ENCODE data around the gene SLC9C1.

The SLC9C1 gene

GRCh38 chr3:112260563-112260962 lies 33.5 kb downstream of the SLC9C1 start:
- no peaks in the 10 kb centered on the region for H3K36me3 ChIP-seq (ENCODE audit: control insufficient read depth, insufficient read depth, low read length)
- H3K9me3 ChIP-seq (ENCODE audit: control insufficient read depth, insufficient read depth, low read depth, low read length) = no peaks in the 10 kb centered on the region
- no peak overlapping the region for H3K9ac ChIP-seq (ENCODE audit: low read length)
- H3K27ac ChIP-seq (ENCODE audit: low read depth, low read length) = no peak overlapping the region
- H3K4me3 ChIP-seq (ENCODE audit: low read depth, low read length) = no peak overlapping the region
- no peaks in the 10 kb centered on the region for H3K27me3 ChIP-seq (ENCODE audit: control insufficient read depth, insufficient read depth, low read length)
- no peaks in the 10 kb centered on the region for H3K4me1 ChIP-seq (ENCODE audit: control insufficient read depth, insufficient read depth, low read length)

DNA sequence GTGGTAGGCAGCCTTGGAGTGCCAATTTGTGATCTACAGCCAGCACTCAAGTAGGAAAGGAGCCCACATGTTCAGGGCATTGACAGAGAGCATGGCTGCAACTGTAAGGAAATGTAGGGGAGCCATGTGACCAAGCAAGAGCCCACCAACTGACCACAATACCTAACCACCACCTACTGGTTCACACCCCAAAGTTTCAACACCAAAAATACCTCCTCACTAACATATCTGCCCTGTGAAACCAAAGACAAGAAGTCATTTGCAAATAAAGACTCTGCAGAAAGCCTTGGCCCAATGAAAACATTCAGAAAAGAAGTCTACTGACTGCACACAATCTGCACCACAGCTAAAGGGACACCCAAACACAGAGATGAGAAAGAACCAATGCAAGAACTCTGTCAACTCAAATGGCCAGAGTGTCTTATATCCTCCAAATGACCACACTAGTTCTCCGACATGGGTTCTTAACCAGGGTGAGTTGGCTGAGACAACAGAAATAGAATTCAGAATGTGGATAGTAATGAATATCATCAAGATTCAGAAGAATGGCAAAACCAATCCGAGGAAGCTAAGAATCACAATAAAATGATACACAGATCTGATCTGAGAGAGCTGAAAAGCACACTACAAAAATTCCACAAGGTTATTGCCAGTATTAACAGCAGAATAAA lies 40.6 kb downstream of the SLC9C1 start:
- no peak overlapping the region for H3K4me3 ChIP-seq (ENCODE audit: low read depth, low read length)
- no peak overlapping the region for H3K9ac ChIP-seq (ENCODE audit: low read length)
- no peaks in the 10 kb centered on the region for H3K36me3 ChIP-seq (ENCODE audit: control insufficient read depth, insufficient read depth, low read length)
- H3K9me3 ChIP-seq (ENCODE audit: control insufficient read depth, insufficient read depth, low read depth, low read length) = no peaks in the 10 kb centered on the region
- H3K27ac ChIP-seq (ENCODE audit: low read depth, low read length) = no peak overlapping the region
- H3K27me3 ChIP-seq (ENCODE audit: control insufficient read depth, insufficient read depth, low read length) = no peaks in the 10 kb centered on the region
- no peaks in the 10 kb centered on the region for H3K4me1 ChIP-seq (ENCODE audit: control insufficient read depth, insufficient read depth, low read length)

- no peak overlapping the region for H3K9ac ChIP-seq (ENCODE audit: low read length)
- no peaks in the 10 kb centered on the region for H3K4me1 ChIP-seq (ENCODE audit: control insufficient read depth, insufficient read depth, low read length)
- no peak overlapping the region for H3K4me3 ChIP-seq (ENCODE audit: low read depth, low read length)
- no peaks in the 10 kb centered on the region for H3K36me3 ChIP-seq (ENCODE audit: control insufficient read depth, insufficient read depth, low read length)
- no peaks in the 10 kb centered on the region for H3K27me3 ChIP-seq (ENCODE audit: control insufficient read depth, insufficient read depth, low read length)
- no peak overlapping the region for H3K27ac ChIP-seq (ENCODE audit: low read depth, low read length)
- H3K9me3 ChIP-seq (ENCODE audit: control insufficient read depth, insufficient read depth, low read depth, low read length) = no peaks in the 10 kb centered on the region; the same call in 1 of the 2 replicates
Observed at GRCh38 chr3:112247900-112248299, 46.1 kb downstream of the SLC9C1 start.

GRCh38 chr3:112247350-112247749 lies 46.7 kb downstream of the SLC9C1 start:
- no peak overlapping the region for H3K9ac ChIP-seq (ENCODE audit: low read length)
- H3K36me3 ChIP-seq (ENCODE audit: control insufficient read depth, insufficient read depth, low read length) = no peaks in the 10 kb centered on the region
- no peak overlapping the region for H3K4me3 ChIP-seq (ENCODE audit: low read depth, low read length)
- H3K9me3 ChIP-seq (ENCODE audit: control insufficient read depth, insufficient read depth, low read depth, low read length) = no peaks in the 10 kb centered on the region; the same call in 1 of the 2 replicates
- H3K27ac ChIP-seq (ENCODE audit: low read depth, low read length) = no peak overlapping the region
- no peaks in the 10 kb centered on the region for H3K4me1 ChIP-seq (ENCODE audit: control insufficient read depth, insufficient read depth, low read length)
- H3K27me3 ChIP-seq (ENCODE audit: control insufficient read depth, insufficient read depth, low read length) = no peaks in the 10 kb centered on the region

DNA sequence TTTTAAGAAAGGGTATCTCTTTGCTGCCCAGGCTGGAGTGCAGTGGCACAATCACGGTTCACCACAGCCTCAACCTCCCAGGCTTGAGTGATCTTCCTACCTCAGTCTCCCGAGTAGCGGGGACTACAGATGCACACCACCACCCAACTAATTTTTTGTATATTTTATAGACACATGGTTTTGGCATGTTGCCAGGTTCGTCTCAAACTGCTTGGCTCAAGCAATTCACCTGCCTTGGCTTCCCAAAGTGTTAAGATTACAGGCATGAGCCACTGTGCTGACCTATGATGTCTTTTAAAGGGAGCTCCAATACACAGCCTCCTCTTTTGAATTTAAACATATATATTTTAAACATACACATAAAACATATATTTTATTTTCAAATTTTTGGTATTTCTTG lies 60.9 kb downstream of the SLC9C1 start:
- H3K9me3 ChIP-seq (ENCODE audit: control insufficient read depth, insufficient read depth, low read depth, low read length) = no peaks in the 10 kb centered on the region
- no peak overlapping the region for H3K4me3 ChIP-seq (ENCODE audit: low read depth, low read length)
- H3K9ac ChIP-seq (ENCODE audit: low read length) = no peak overlapping the region
- no peak overlapping the region for H3K27ac ChIP-seq (ENCODE audit: low read depth, low read length)
- no peaks in the 10 kb centered on the region for H3K36me3 ChIP-seq (ENCODE audit: control insufficient read depth, insufficient read depth, low read length)
- no peaks in the 10 kb centered on the region for H3K27me3 ChIP-seq (ENCODE audit: control insufficient read depth, insufficient read depth, low read length)
- H3K4me1 ChIP-seq (ENCODE audit: control insufficient read depth, insufficient read depth, low read length) = no peaks in the 10 kb centered on the region

DNA sequence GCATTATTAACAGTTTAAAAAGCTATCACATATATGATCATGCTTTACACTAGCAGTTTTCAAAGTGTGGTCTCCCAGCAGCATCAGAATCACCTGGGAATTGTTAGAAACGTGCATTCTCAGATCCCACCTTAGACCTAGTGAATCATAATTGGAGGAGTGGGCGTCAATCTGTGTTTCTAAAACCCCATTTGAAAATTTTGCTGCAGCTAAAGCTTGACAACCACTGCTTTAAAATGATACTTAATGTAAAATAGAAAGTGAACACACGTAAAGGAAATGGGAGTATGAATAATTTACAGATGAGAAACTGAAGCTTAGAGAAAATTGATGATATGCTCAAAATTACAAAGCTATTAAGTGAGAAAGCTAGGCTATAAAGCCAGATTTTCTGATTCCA lies 62.3 kb downstream of the SLC9C1 start:
- no peaks in the 10 kb centered on the region for H3K4me1 ChIP-seq (ENCODE audit: control insufficient read depth, insufficient read depth, low read length)
- H3K27me3 ChIP-seq (ENCODE audit: control insufficient read depth, insufficient read depth, low read length) = no peaks in the 10 kb centered on the region
- H3K27ac ChIP-seq (ENCODE audit: low read depth, low read length) = no peak overlapping the region
- H3K9me3 ChIP-seq (ENCODE audit: control insufficient read depth, insufficient read depth, low read depth, low read length) = no peaks in the 10 kb centered on the region
- no peak overlapping the region for H3K4me3 ChIP-seq (ENCODE audit: low read depth, low read length)
- no peaks in the 10 kb centered on the region for H3K36me3 ChIP-seq (ENCODE audit: control insufficient read depth, insufficient read depth, low read length)
- no peak overlapping the region for H3K9ac ChIP-seq (ENCODE audit: low read length)

- H3K27me3 ChIP-seq (ENCODE audit: control insufficient read depth, insufficient read depth, low read length) = no peaks in the 10 kb centered on the region
- no peaks in the 10 kb centered on the region for H3K36me3 ChIP-seq (ENCODE audit: control insufficient read depth, insufficient read depth, low read length)
- no peak overlapping the region for H3K4me3 ChIP-seq (ENCODE audit: low read depth, low read length)
- no peak overlapping the region for H3K9ac ChIP-seq (ENCODE audit: low read length)
- H3K9me3 ChIP-seq (ENCODE audit: control insufficient read depth, insufficient read depth, low read depth, low read length) = peaks cover 5% of the 10 kb centered on the region; the same call in 1 of the 2 replicates
- no peaks in the 10 kb centered on the region for H3K4me1 ChIP-seq (ENCODE audit: control insufficient read depth, insufficient read depth, low read length)
- no peak overlapping the region for H3K27ac ChIP-seq (ENCODE audit: low read depth, low read length)
Observed at GRCh38 chr3:112230033-112230432, 64.0 kb downstream of the SLC9C1 start.

DNA sequence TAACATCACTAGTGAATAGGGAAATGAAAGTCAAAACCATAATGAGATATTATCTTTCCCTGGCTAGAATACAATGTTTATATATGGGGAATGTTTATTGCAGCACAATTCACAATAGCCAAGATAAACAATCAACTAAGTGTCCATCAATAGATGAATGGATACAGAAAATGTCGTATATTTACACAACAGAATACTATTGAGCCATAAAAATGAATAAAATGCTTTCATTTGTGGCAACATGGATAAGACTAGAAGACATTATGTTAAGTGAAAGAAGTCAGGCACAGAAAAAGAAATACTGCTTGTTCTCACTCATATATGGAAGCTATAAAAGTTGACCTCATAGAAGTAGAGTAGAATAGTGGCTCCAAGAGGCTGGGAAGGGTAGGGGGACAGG lies 65.2 kb downstream of the SLC9C1 start:
- Histone ChIP-seq H3K4me1 (ENCODE audit: control insufficient read depth, insufficient read depth, low read length) (no peaks in the 10 kb centered on the region), H3K4me3 (ENCODE audit: low read depth, low read length) (no peak overlapping the region), H3K9me3 (ENCODE audit: control insufficient read depth, insufficient read depth, low read depth, low read length) (peaks cover 5% of the 10 kb centered on the region; the same call in 1 of the 2 replicates), H3K36me3 (ENCODE audit: control insufficient read depth, insufficient read depth, low read length) (no peaks in the 10 kb centered on the region), H3K27me3 (ENCODE audit: control insufficient read depth, insufficient read depth, low read length) (no peaks in the 10 kb centered on the region), H3K27ac (ENCODE audit: low read depth, low read length) (no peak overlapping the region), H3K9ac (ENCODE audit: low read length) (no peak overlapping the region)

DNA sequence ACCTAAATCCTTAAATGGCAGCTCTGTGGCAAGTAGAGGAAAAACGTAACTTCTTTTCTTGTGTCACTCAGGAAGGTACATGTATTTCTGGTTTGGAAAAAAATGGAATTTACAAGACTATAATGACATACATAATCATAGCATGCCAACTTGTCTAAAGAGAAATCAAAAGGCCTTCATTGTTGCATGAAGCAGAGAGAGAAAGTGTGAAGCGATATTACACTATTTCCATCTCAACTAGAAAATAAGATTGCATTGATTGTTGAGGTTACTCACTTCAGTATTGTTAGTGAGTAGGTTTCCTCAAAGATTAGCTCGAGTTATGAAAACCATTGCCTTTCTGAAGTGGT lies 93.7 kb downstream of the SLC9C1 start:
- Histone ChIP-seq H3K27ac (ENCODE audit: low read depth, low read length) (no peak overlapping the region), H3K36me3 (ENCODE audit: control insufficient read depth, insufficient read depth, low read length) (no peaks in the 10 kb centered on the region), H3K27me3 (ENCODE audit: control insufficient read depth, insufficient read depth, low read length) (no peaks in the 10 kb centered on the region), H3K4me1 (ENCODE audit: control insufficient read depth, insufficient read depth, low read length) (no peaks in the 10 kb centered on the region), H3K9me3 (ENCODE audit: control insufficient read depth, insufficient read depth, low read depth, low read length) (no peaks in the 10 kb centered on the region), H3K4me3 (ENCODE audit: low read depth, low read length) (no peak overlapping the region), H3K9ac (ENCODE audit: low read length) (no peak overlapping the region)

GRCh38 chr3:112199622-112200316 lies 94.2 kb downstream of the SLC9C1 start:
- Histone ChIP-seq H3K27me3 (ENCODE audit: control insufficient read depth, insufficient read depth, low read length) (no peaks in the 10 kb centered on the region), H3K4me1 (ENCODE audit: control insufficient read depth, insufficient read depth, low read length) (no peaks in the 10 kb centered on the region), H3K9ac (ENCODE audit: low read length) (no peak overlapping the region), H3K27ac (ENCODE audit: low read depth, low read length) (no peak overlapping the region), H3K36me3 (ENCODE audit: control insufficient read depth, insufficient read depth, low read length) (no peaks in the 10 kb centered on the region), H3K4me3 (ENCODE audit: low read depth, low read length) (no peak overlapping the region), H3K9me3 (ENCODE audit: control insufficient read depth, insufficient read depth, low read depth, low read length) (no peaks in the 10 kb centered on the region)

DNA sequence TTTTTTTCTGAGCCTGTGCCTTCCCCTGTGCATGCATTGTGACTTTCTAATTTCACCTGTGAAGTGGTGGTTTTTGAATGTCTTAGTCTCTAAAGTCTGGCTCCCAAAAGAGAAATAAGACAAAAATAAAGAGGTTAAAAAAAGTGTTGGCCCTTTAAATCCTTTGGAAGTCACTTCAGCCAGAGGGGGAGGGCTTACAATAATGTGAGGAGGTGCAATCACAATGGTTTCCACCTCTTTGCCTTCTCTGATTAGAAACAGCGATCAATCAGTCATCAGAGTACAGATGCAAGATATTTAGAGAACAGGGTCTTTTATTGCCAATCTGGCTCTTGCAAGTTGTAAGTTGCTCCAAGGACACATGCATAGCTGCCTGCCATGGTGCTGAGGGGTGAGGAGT lies 96.9 kb downstream of the SLC9C1 start:
- no peaks in the 10 kb centered on the region for H3K9me3 ChIP-seq (ENCODE audit: control insufficient read depth, insufficient read depth, low read depth, low read length)
- H3K4me1 ChIP-seq (ENCODE audit: control insufficient read depth, insufficient read depth, low read length) = no peaks in the 10 kb centered on the region
- H3K27ac ChIP-seq (ENCODE audit: low read depth, low read length) = no peak overlapping the region
- H3K9ac ChIP-seq (ENCODE audit: low read length) = no peak overlapping the region
- no peaks in the 10 kb centered on the region for H3K27me3 ChIP-seq (ENCODE audit: control insufficient read depth, insufficient read depth, low read length)
- no peaks in the 10 kb centered on the region for H3K36me3 ChIP-seq (ENCODE audit: control insufficient read depth, insufficient read depth, low read length)
- no peak overlapping the region for H3K4me3 ChIP-seq (ENCODE audit: low read depth, low read length)

All from HUES6 (cell line).